K562 (cell line): Measurements from ENCODE around the gene AUNIP.

Source experiments
- FOXA3 ChIP-seq, 2 experiments: fragments of 450-650 bp in 1 of 2; sonication (generic) in 1 of 2; formaldehyde crosslinking; IDR thresholded peaks in 1 of 2; conservative IDR thresholded peaks in 1 of 2; 2 replicates each; pipeline versions ENCODE4 v1.4.0 to v1.8.0; 2020 to 2022; ENCODE audit warnings: mild to moderate bottlenecking in 2 of 2, missing genetic modification reagents in 1 of 2
- FOXK2 ChIP-seq, 2 experiments: fragments of 450-650 bp; IDR thresholded peaks in 1 of 2; conservative IDR thresholded peaks in 1 of 2; 2 replicates each; pipeline ENCODE4 v1.6.1; 2016; ENCODE audit warnings: low read depth in 2 of 2, mild to moderate bottlenecking in 1 of 2
- ZNF12 ChIP-seq: sonication (generic); formaldehyde crosslinking; IDR thresholded peaks from 2 replicates; pipeline ENCODE4 v1.4.0; 2020; ENCODE audit warnings: mild to moderate bottlenecking, missing genetic modification reagents

DNA sequence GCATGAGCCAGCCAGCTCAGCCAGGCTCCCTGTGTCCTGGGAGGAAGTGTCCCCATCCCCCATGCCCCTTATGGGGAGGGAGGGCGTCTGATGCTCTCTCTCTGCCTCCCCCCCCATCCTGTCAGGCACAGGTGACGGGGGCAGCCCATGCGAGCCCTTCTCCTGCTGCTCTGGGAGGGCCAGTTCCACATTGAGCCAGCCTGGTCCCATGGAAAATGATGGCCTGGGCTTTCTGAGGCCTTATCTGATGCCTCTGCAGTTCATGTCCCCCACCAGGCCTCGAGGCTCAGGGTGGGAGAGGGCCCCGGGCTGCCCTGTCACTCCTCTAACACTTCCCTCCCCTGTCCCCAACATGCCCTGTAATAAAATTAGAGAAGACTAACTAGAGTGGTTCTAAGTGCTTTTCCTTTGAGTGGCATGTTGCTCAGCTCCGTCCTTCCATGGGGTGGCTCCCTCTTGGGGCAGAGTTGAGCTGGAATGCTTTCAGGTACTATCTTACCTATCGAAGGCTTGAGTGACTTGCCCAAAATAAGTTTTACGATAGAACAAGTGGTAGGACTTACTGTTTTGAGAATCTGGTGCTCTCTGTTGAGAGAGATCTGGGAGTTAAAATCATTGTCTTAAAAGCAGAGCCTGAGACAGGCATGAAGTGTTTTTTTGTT is 41.3 kb downstream of the AUNIP start:
- TF ChIP-seq FOXA3 (CRISPR knock-in tag; conservative IDR thresholded peaks at IDR 0.05 in 1 of 2, IDR thresholded peaks at IDR 0.05 in 1 of 2) = no peak
- no peak for TF ChIP-seq ZNF12 (CRISPR knock-in tag)
- no peak; a peak in 1 of 4 replicates for TF ChIP-seq FOXK2 (conservative IDR thresholded peaks at IDR 0.05 in 1 of 2, IDR thresholded peaks at IDR 0.05 in 1 of 2; ENCODE audit: low read depth in 2 of 2)
